Measurements from ENCODE around the gene PHACTR1. TPM values are rescaled to one million over a fixed set of nuclear protein-coding genes. Genes with fewer than 3 reads are reported as not detected.

The PHACTR1 gene
- total and polyA plus RNA-seq, 9 of the 15 experiments (the other 6 are each of a cell fraction or from before 2014, with no cell fraction given) = 11.5 to 32.6 (median 22.0) TPM

GRCh38 chr6:13273931-13274706 lies 557.6 kb downstream of the PHACTR1 start (continued):
- TF ChIP-seq ARNT (IDR thresholded peaks at IDR 0.05) (peak; percentile 56 to 91; a peak in 2 of 4 replicates), ZNF133 (CRISPR knock-in tag; IDR thresholded peaks at IDR 0.05) (no peak), RBM34 (IDR thresholded peaks at IDR 0.05; ENCODE audit: borderline replicate concordance, insufficient read depth, low read length) (no peak), ELF1 (tag; IDR thresholded peaks at IDR 0.05) (0 out of 2 replicates have a peak, but pooled peaks have one; percentile 56), SMAD2 (IDR thresholded peaks at IDR 0.05; ENCODE audit: low read depth, low read length) (no peak), YY1 (IDR thresholded peaks at IDR 0.05; ENCODE audit: borderline replicate concordance in 1 of 3, control insufficient read depth in 1 of 3, extremely low read depth in 1 of 3, insufficient read depth in 3 of 3, insufficient read length in 1 of 3, insufficient replicate concordance in 2 of 3, low read depth in 1 of 3, low read length in 2 of 3) (peak in 2 of 3 experiments; percentile 42 to 64), SMAD4 (CRISPR knock-in tag; conservative IDR thresholded peaks at IDR 0.05) (peak; percentile 78), ZBTB40 (IDR thresholded peaks at IDR 0.05) (no peak), ZBTB40 (CRISPR knock-in tag; IDR thresholded peaks at IDR 0.05) (no peak), ZNF699 (CRISPR knock-in tag; IDR thresholded peaks at IDR 0.05; ENCODE audit: insufficient replicate concordance) (no peak), RBM15 (IDR thresholded peaks at IDR 0.05; ENCODE audit: insufficient read depth, low read length) (no peak), TRIM25 (IDR thresholded peaks at IDR 0.05; ENCODE audit: borderline replicate concordance) (no peak), CEBPG (CRISPR knock-in tag; IDR thresholded peaks at IDR 0.05) (no peak), CEBPG (tag; conservative IDR thresholded peaks at IDR 0.05 in 1 of 2, IDR thresholded peaks at IDR 0.05 in 1 of 2) (no peak), MYNN (IDR thresholded peaks at IDR 0.05) (peak; percentile 83), MYNN (CRISPR knock-in tag; IDR thresholded peaks at IDR 0.05) (no peak)
